ENCODE results near the gene U2AF2.

Gene U2AF2

DNA sequence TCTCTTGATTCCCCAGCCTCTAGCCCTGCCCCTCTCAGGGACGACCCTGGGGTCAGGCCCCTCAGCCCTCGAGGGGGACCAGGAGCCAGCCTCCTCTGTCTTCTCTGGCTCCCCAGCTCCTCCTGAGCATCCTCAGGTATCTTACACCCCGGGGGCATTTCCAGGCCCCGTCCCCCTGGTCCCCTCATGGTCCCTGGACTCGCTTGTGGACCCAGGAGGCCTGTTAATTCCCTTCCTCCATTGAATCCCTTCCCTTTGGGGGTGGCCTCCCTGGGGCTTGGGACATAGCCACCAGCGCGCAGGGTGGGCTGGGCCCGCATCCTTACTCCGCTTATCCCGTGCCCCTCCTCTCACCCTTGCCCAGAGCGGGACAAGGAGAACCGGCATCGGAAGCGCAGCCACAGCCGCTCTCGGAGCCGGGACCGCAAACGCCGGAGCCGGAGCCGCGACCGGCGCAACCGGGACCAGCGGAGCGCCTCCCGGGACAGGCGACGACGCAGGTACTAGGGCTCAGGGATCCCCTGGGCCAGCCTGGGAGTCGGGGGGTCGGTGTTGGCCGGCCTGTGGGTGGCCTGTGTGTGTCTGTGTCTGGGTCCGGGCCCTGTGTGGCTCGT, 4.1 kb downstream of the U2AF2 start:
- in situ Hi-C loops (cut with HindIII; ENCODE audit: low pct_unique_long_range_greater_than_20kb, low sequenced_read_pairs), result no loop called here
- DNase-seq (ENCODE audit: low read depth in 1 of 2, low spot score in 1 of 2), result no peak
- TF ChIP-seq JUND (IDR thresholded peaks at IDR 0.05; ENCODE audit: low read depth), result no peak

DNA sequence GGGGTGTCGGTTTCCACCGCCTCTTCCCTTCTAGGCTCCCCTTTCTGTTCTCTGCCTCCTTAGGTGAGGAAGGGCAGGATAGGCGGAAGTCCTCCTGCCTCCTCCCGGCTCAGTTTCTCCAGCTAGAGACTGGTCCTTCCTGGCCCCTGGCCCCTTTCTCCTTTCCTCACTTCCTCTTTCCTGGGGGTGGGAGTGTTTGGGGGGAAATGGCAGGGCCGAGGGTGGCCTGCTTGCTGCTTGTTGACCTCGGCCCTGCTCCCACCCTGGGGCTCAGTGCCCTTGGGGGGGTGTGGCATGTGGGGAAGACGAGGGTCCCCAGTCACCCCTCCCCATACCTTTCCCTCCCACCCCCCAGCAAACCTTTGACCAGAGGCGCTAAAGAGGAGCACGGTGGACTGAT, 5.0 kb downstream of the U2AF2 start:
- in situ Hi-C loops (cut with HindIII; ENCODE audit: low pct_unique_long_range_greater_than_20kb, low sequenced_read_pairs), result no loop called here
- TF ChIP-seq JUND (IDR thresholded peaks at IDR 0.05; ENCODE audit: low read depth), result no peak
- no peak for DNase-seq (ENCODE audit: low read depth in 1 of 2, low spot score in 1 of 2)

GRCh38 chr19:55660404-55660803, 5.6 kb downstream of the U2AF2 start:
- DNase-seq (ENCODE audit: low read depth in 1 of 2, low spot score in 1 of 2), result no peak
- in situ Hi-C loops (cut with HindIII; ENCODE audit: low pct_unique_long_range_greater_than_20kb, low sequenced_read_pairs), result no loop called here
- no peak for TF ChIP-seq JUND (IDR thresholded peaks at IDR 0.05; ENCODE audit: low read depth)

GRCh38 chr19:55660991-55661390, 6.2 kb downstream of the U2AF2 start:
- no peak for DNase-seq (ENCODE audit: low read depth in 1 of 2, low spot score in 1 of 2)
- TF ChIP-seq JUND (IDR thresholded peaks at IDR 0.05; ENCODE audit: low read depth), result no peak
- in situ Hi-C loops (cut with HindIII; ENCODE audit: low pct_unique_long_range_greater_than_20kb, low sequenced_read_pairs), result no loop called here

DNA sequence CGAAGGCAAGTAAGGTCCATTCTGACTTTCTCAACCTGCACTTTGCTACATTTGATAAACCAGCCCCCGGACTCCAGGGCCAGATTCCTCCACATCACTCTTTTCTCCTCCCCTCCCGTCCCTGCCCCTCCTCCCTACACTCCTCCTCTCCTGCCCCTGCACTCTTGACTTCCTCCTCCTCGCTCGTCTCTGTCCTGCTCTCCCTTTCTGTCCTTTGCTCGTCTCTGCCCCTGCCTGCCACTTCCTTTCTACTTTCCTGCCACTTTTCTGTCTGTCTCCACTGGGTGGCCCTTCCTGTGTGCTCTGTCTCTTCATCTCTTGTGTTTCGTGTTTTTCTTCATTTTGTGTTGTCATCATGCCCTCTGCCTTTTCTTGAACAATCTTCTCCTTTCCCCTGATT, 7.0 kb downstream of the U2AF2 start:
- no peak for DNase-seq (ENCODE audit: low read depth in 1 of 2, low spot score in 1 of 2)
- no peak for TF ChIP-seq JUND (IDR thresholded peaks at IDR 0.05; ENCODE audit: low read depth)
- in situ Hi-C loops (cut with HindIII; ENCODE audit: low pct_unique_long_range_greater_than_20kb, low sequenced_read_pairs), result no loop called here

GRCh38 chr19:55663846-55664536, 9.2 kb downstream of the U2AF2 start:
- in situ Hi-C loops (cut with HindIII; ENCODE audit: low pct_unique_long_range_greater_than_20kb, low sequenced_read_pairs), result no loop called here
- no peak for TF ChIP-seq JUND (IDR thresholded peaks at IDR 0.05; ENCODE audit: low read depth)
- DNase-seq (ENCODE audit: low read depth in 1 of 2, low spot score in 1 of 2), result no peak

DNA sequence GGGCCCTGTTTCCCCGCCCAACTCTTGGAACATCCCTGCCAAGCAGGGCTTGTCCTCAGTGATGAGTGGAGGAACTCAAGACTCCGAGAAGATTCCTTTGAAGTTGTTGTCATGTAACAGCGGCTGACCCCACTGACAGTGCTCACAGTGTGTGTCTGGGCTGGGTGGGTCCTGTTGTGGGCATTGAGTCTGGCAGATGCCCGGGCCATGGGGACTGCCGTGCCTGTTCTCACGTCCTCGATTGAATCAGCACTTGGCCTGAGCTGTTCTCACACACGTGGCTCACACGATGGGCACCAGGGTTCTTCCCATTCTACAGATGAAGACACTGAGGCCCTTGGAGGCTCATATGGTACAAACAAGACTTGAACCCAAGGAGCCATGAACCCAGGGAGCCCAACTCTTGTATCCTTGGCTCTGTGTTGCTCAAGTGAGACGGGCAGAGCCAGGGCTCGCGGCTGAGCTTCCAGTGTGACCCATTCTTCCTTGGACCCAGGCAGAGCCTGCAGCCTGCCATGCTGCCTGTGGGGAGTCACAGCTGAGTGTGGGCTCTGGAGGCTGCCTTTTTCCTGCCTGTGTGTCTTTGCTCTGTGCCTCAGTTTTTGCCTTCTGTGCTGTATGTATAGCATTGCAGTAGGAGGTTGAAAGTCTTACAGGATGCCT, 11.6 kb downstream of the U2AF2 start:
- in situ Hi-C loops (cut with HindIII; ENCODE audit: low pct_unique_long_range_greater_than_20kb, low sequenced_read_pairs), result no loop called here
- no peak for DNase-seq (ENCODE audit: low read depth in 1 of 2, low spot score in 1 of 2)
- no peak for TF ChIP-seq JUND (IDR thresholded peaks at IDR 0.05; ENCODE audit: low read depth)

DNA sequence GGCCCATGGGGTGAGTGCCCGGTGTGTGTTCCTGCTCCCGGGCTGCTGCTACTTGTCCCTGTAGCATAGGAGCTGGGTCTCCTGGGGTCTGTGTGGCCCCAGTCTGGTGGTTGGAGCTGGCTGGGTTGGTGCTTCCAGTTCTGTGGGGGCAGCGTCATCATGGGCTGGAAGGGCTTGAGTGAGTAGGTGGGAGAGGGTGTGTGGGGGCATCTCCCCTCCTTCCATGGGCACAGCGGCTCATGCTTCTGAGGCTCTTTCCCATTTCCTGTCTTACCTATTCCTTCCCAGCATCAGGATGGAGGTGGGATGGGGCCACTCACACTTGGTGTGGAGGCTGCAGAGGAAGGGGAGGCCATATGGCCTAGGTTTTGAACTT, 12.2 kb downstream of the U2AF2 start:
- TF ChIP-seq JUND (IDR thresholded peaks at IDR 0.05; ENCODE audit: low read depth), result no peak
- in situ Hi-C loops (cut with HindIII; ENCODE audit: low pct_unique_long_range_greater_than_20kb, low sequenced_read_pairs), result no loop called here
- DNase-seq (ENCODE audit: low read depth in 1 of 2, low spot score in 1 of 2), result no peak

DNA sequence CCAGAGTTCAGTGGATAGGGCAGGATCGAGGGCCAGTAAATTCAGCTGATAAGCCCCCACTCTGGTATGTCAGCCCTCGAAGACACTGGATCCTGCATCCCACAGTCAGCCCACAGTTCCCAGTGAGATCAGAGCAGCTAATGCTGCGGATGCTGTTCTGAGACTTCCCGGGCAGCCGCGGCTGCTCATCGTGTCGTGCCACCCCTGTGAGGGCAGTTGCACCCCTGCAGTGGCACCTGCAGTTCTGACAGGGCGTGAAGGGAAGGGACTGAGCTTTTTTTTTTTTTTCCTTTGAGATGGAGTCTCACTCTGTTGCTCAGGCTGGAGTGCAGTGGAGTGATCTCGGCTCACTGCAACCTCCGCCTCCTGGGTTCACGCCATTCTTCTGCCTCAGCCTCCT, 12.7 kb downstream of the U2AF2 start:
- in situ Hi-C loops (cut with HindIII; ENCODE audit: low pct_unique_long_range_greater_than_20kb, low sequenced_read_pairs), result no loop called here
- TF ChIP-seq JUND (IDR thresholded peaks at IDR 0.05; ENCODE audit: low read depth), result no peak
- DNase-seq (ENCODE audit: low read depth in 1 of 2, low spot score in 1 of 2), result no peak

GRCh38 chr19:55667958-55668357, 13.1 kb downstream of the U2AF2 start:
- in situ Hi-C loops (cut with HindIII; ENCODE audit: low pct_unique_long_range_greater_than_20kb, low sequenced_read_pairs), result no loop called here
- no peak for TF ChIP-seq JUND (IDR thresholded peaks at IDR 0.05; ENCODE audit: low read depth)
- no peak for DNase-seq (ENCODE audit: low read depth in 1 of 2, low spot score in 1 of 2)

- no peak for TF ChIP-seq JUND (IDR thresholded peaks at IDR 0.05; ENCODE audit: low read depth)
- in situ Hi-C loops (cut with HindIII; ENCODE audit: low pct_unique_long_range_greater_than_20kb, low sequenced_read_pairs), result no loop called here
- no peak for DNase-seq (ENCODE audit: low read depth in 1 of 2, low spot score in 1 of 2)
Observed at GRCh38 chr19:55668603-55669348, 13.9 kb downstream of the U2AF2 start.

DNA sequence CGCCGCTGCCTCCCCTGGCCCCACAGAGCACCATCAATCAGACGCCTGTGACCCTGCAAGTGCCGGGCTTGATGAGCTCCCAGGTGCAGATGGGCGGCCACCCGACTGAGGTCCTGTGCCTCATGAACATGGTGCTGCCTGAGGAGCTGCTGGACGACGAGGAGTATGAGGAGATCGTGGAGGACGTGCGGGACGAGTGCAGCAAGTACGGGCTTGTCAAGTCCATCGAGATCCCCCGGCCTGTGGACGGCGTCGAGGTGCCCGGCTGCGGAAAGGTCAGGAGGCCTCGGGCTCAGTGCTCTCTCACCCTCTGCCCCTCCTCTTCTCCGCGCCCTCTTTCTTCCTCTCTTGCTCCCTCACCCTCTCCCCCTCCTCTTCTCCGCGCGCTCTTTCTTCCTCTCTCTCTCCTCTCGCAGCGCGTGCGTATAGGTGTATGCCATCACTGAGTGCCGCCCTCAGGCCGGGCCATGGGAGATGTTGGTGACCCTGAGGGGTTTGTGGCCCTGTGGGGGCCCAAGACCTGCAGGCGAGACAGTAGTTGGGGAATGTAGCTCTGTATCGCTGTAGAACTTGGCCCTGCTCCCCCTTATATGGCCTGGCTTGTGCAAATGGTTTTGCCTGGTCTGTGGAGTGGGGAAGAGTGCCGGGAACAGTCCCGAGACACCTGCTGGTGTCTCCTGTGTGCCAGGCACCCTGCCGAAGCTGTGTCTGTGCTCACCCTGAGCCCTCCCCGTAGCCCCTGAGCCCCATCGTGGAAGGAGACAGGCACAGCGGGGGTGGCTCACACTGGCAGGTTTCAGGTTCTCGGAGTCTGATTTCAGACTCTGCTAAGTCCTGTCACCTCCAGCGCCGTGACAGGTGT, 14.8 kb downstream of the U2AF2 start:
- no peak for TF ChIP-seq JUND (IDR thresholded peaks at IDR 0.05; ENCODE audit: low read depth)
- in situ Hi-C loops (cut with HindIII; ENCODE audit: low pct_unique_long_range_greater_than_20kb, low sequenced_read_pairs), result no loop called here
- DNase-seq (ENCODE audit: low read depth in 1 of 2, low spot score in 1 of 2), result no peak

All from T47D (cell line).